Peyer's patch (tissue), 4 donors: ENCODE data around the gene SNRNP70.

Source experiments
- POLR2A ChIP-seq, 2 donors: fragments of 450-650 bp; IDR thresholded peaks; one replicate each; pipeline ENCODE4 v1.5.1; 2017; ENCODE audit warnings: antibody characterized with exemption in 2 of 2, mild to moderate bottlenecking in 2 of 2, moderate library complexity in 2 of 2
- TF ChIP-seq, protein P1 (sequence below), 6 experiments: fragments of 450-650 bp in 4 of 6; fragments of 200-600 bp in 2 of 6; sonication (generic) in 1 of 6; IDR thresholded peaks; one replicate each; pipeline ENCODE4 v1.5.1; 2017 to 2019; ENCODE audit warnings: antibody characterized with exemption in 6 of 6, mild to moderate bottlenecking in 3 of 6, moderate library complexity in 1 of 6

- TF ChIP-seq, protein P1, sequence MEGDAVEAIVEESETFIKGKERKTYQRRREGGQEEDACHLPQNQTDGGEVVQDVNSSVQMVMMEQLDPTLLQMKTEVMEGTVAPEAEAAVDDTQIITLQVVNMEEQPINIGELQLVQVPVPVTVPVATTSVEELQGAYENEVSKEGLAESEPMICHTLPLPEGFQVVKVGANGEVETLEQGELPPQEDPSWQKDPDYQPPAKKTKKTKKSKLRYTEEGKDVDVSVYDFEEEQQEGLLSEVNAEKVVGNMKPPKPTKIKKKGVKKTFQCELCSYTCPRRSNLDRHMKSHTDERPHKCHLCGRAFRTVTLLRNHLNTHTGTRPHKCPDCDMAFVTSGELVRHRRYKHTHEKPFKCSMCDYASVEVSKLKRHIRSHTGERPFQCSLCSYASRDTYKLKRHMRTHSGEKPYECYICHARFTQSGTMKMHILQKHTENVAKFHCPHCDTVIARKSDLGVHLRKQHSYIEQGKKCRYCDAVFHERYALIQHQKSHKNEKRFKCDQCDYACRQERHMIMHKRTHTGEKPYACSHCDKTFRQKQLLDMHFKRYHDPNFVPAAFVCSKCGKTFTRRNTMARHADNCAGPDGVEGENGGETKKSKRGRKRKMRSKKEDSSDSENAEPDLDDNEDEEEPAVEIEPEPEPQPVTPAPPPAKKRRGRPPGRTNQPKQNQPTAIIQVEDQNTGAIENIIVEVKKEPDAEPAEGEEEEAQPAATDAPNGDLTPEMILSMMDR (IDR thresholded peaks at IDR 0.05) = peak; percentile 58 to 78 (median 72)
- no peak for TF ChIP-seq POLR2A (IDR thresholded peaks at IDR 0.05)
Observed at GRCh38 chr19:49106648-49107135, 21.4 kb downstream of the SNRNP70 start.
